Ishikawa (cell line): ENCODE results near the gene SMIM35.
A peak's percentile ranks its signal among the peaks of the same experiment; 100 is the strongest.

Source experiments
- CEBPB ChIP-seq: IDR thresholded peaks from 2 replicates; pipeline ENCODE4 v1.6.1; 2012
- CREB1 ChIP-seq: IDR thresholded peaks from 2 replicates; pipeline ENCODE4 v1.6.1; 2012; ENCODE audit warnings: low read depth
- EGR1 ChIP-seq: IDR thresholded peaks from 2 replicates; pipeline ENCODE4 v1.6.1; 2012
- EP300 ChIP-seq: IDR thresholded peaks from 2 replicates; pipeline ENCODE4 v1.6.1; 2012; ENCODE audit warnings: borderline replicate concordance
- FOXM1 ChIP-seq: IDR thresholded peaks from 2 replicates; pipeline ENCODE4 v1.6.1; 2012; ENCODE audit warnings: low read depth, borderline replicate concordance
- MAX ChIP-seq: IDR thresholded peaks from 2 replicates; pipeline ENCODE4 v1.6.1; 2012
- NFIC ChIP-seq: IDR thresholded peaks from 2 replicates; pipeline ENCODE4 v1.6.1; 2012
- RAD21 ChIP-seq: IDR thresholded peaks from 2 replicates; pipeline ENCODE4 v1.6.1; 2012; ENCODE audit warnings: low read depth
- REST ChIP-seq: IDR thresholded peaks from 2 replicates; pipeline ENCODE4 v1.6.1; 2012; ENCODE audit warnings: low read depth, mild to moderate bottlenecking
- TAF1 ChIP-seq: IDR thresholded peaks from 2 replicates; pipeline ENCODE4 v1.6.1; 2012; ENCODE audit warnings: low read depth, mild to moderate bottlenecking
- TCF12 ChIP-seq: IDR thresholded peaks from 2 replicates; pipeline ENCODE4 v1.6.1; 2012; ENCODE audit warnings: low read depth
- TEAD4 ChIP-seq: IDR thresholded peaks from 2 replicates; pipeline ENCODE4 v1.6.1; 2012
- YY1 ChIP-seq: IDR thresholded peaks from 2 replicates; pipeline ENCODE4 v1.6.1; 2012; ENCODE audit warnings: low read depth
- ZBTB7A ChIP-seq: IDR thresholded peaks from 2 replicates; pipeline ENCODE4 v1.6.1; 2012; ENCODE audit warnings: low read depth
- TF ChIP-seq, protein P1 (sequence below): IDR thresholded peaks from 2 replicates; pipeline ENCODE4 v1.6.1; 2012

The SMIM35 gene

GRCh38 chr11:118071416-118072030 is 15.2 kb downstream of the SMIM35 start:
- peak; percentile 63; the same call in 1 of the 2 replicates for TF ChIP-seq TCF12
- TF ChIP-seq REST = no peak
- TF ChIP-seq TEAD4 = peak; percentile 85
- TF ChIP-seq NFIC = peak; percentile 81
- no peak for TF ChIP-seq CEBPB

DNA sequence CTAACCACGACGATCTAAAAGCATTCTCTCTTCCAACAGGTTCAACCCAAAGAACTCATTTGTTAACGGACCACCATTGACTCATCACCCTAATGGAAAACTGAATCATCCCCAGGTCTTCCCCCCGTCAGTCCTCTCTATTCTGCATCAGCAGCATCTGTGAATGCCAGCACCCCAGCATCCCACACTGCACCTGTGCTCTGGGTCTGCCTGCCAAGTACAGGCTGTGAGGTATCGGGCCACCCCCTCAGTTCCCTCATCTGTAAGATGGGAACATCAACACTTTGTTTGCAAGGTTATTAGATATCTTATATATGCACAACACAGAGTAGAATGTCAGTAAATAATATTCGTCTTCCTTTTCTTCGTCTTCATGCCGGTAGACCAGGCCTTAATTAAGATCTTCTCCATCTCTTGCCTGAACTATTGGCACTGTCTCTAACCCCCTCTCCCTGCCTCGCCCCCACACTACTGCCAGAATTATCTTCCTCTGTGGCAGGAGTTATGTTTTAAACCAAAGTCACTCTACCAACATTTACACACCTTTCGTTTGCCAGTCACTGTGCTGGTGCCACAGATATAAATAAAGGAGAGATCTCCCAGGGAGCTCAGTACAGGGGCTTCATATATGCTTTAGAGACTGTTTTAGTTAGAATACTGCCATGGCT is 17.7 kb downstream of the SMIM35 start:
- TF ChIP-seq EGR1 (no peak), REST (no peak), NFIC (no peak), RAD21 (no peak), TAF1 (no peak), EP300 (no peak), CEBPB (no peak), CREB1 (no peak), ZBTB7A (no peak)

- no peak for TF ChIP-seq YY1
- TF ChIP-seq, protein P1, sequence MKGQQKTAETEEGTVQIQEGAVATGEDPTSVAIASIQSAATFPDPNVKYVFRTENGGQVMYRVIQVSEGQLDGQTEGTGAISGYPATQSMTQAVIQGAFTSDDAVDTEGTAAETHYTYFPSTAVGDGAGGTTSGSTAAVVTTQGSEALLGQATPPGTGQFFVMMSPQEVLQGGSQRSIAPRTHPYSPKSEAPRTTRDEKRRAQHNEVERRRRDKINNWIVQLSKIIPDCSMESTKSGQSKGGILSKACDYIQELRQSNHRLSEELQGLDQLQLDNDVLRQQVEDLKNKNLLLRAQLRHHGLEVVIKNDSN = no peak
- no peak for TF ChIP-seq TEAD4
- no peak for TF ChIP-seq FOXM1
These were observed 18.4 kb downstream of the SMIM35 start for GRCh38 chr11:118068206-118068944.

GRCh38 chr11:118067006-118067405 is 19.8 kb downstream of the SMIM35 start:
- no peak for TF ChIP-seq FOXM1
- TF ChIP-seq MAX = no peak
- no peak for TF ChIP-seq CEBPB
- TF ChIP-seq YY1 = no peak
- TF ChIP-seq CREB1 = no peak
- no peak for TF ChIP-seq NFIC

DNA sequence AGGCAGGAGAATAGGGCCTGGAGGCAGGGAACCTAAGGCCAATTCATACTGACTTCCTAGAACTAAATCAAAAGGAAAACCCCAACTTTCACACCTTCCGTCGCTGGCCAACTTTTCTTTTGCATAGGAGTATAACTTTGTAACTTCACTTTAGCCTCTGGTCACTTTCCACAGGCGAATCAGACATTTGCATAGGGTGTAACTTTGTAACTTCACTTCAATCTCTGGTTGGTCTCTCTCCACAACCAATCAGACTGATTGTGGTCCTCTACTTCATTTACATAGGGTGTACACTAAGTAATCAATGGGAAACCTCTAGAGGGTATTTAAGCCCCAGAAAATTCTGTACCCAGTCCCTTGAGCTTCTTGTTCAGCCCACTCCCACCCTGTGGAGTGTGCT is 21.4 kb downstream of the SMIM35 start:
- TF ChIP-seq EGR1 = no peak
- TF ChIP-seq TAF1 = no peak
- TF ChIP-seq FOXM1 = no peak
- no peak for TF ChIP-seq CREB1
- TF ChIP-seq MAX = no peak
- no peak for TF ChIP-seq TCF12
- TF ChIP-seq EP300 = no peak
- no peak for TF ChIP-seq CEBPB
- no peak for TF ChIP-seq NFIC

- TF ChIP-seq NFIC (no peak), TEAD4 (no peak), MAX (no peak), TAF1 (no peak), RAD21 (no peak), EGR1 (no peak), YY1 (no peak)
- TF ChIP-seq, protein P1 = no peak
These were observed 21.8 kb downstream of the SMIM35 start for GRCh38 chr11:118064956-118065355.
